ENCODE measurements around the gene MOB1B. TPM values are rescaled to one million over a fixed set of nuclear protein-coding genes. Genes with fewer than 3 reads are reported as not detected.
A peak's percentile ranks its signal among the peaks of the same experiment; 100 is the strongest.
"Not testable (repeated sequence)": the region's sequence is repeated elsewhere in the genome, so short reads cannot be mapped to it uniquely, and the experiment has no call there.

The MOB1B gene
- total RNA-seq, 1 donor from 2014 or later, result 26.0 TPM

DNA sequence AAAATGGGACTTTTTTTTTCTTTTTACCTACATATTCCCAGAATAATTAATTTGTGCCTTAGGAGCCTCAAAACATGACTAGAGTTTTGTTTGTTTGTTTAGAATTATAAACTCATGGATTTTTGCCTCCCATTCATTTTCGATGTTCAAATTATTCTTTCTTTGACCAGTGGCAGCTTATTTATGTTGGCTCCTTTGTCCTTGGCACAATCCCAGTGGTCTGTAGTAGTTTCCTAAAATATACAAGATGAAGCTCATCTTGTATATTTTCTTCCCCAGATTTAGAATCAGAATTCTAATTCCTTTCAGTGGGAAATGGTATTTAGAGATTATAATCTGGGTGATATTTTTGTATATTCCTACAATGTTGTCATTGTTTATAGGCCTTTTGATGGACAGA, 118.4 kb downstream of the MOB1B start:
- Mint-ChIP-seq H3K4me3 (ENCODE audit: unreplicated experiment) (no peak overlapping the region), H3K36me3 (ENCODE audit: unreplicated experiment) (peaks cover 15% of the 10 kb centered on the region), H3K4me1 (ENCODE audit: unreplicated experiment) (peaks cover 15% of the 10 kb centered on the region), H3K9me3 (ENCODE audit: unreplicated experiment) (no peaks in the 10 kb centered on the region), H3K27me3 (ENCODE audit: unreplicated experiment) (no peaks in the 10 kb centered on the region), H3K27ac (ENCODE audit: unreplicated experiment) (peak overlapping the region; percentile 59)
- TF ChIP-seq, protein P1, sequence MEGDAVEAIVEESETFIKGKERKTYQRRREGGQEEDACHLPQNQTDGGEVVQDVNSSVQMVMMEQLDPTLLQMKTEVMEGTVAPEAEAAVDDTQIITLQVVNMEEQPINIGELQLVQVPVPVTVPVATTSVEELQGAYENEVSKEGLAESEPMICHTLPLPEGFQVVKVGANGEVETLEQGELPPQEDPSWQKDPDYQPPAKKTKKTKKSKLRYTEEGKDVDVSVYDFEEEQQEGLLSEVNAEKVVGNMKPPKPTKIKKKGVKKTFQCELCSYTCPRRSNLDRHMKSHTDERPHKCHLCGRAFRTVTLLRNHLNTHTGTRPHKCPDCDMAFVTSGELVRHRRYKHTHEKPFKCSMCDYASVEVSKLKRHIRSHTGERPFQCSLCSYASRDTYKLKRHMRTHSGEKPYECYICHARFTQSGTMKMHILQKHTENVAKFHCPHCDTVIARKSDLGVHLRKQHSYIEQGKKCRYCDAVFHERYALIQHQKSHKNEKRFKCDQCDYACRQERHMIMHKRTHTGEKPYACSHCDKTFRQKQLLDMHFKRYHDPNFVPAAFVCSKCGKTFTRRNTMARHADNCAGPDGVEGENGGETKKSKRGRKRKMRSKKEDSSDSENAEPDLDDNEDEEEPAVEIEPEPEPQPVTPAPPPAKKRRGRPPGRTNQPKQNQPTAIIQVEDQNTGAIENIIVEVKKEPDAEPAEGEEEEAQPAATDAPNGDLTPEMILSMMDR (IDR thresholded peaks at IDR 0.05), result no peak
- no peak for DNase-seq (ENCODE audit: extremely low spot score, unreplicated experiment)

DNA sequence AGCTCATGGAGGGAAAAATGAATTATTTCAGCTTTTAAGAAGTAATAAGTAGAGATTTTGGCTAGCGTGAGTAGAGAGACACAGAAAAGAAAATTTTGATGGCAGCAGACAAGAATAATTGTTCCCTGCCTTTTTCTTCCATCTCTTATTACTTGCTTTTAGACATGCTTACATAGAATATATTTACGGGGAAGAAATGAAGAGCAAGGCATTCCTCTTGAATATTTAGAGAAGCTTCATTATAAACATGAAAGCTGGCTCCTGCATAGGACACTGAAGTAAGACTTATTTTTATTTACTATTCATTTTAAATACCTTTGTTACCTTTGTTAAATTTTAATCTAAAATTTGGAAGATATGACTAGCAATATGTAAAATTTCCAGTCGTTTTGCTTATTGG, 123.5 kb downstream of the MOB1B start:
- TF ChIP-seq, protein P1 (IDR thresholded peaks at IDR 0.05), result no peak
- Mint-ChIP-seq H3K9me3 (ENCODE audit: unreplicated experiment) (no peaks in the 10 kb centered on the region), H3K27ac (ENCODE audit: unreplicated experiment) (peak overlapping the region; percentile 85), H3K36me3 (ENCODE audit: unreplicated experiment) (peaks cover 23% of the 10 kb centered on the region), H3K4me3 (ENCODE audit: unreplicated experiment) (no peak overlapping the region), H3K27me3 (ENCODE audit: unreplicated experiment) (no peaks in the 10 kb centered on the region), H3K4me1 (ENCODE audit: unreplicated experiment) (peaks cover 22% of the 10 kb centered on the region)
- DNase-seq (ENCODE audit: extremely low spot score, unreplicated experiment), result no peak

DNA sequence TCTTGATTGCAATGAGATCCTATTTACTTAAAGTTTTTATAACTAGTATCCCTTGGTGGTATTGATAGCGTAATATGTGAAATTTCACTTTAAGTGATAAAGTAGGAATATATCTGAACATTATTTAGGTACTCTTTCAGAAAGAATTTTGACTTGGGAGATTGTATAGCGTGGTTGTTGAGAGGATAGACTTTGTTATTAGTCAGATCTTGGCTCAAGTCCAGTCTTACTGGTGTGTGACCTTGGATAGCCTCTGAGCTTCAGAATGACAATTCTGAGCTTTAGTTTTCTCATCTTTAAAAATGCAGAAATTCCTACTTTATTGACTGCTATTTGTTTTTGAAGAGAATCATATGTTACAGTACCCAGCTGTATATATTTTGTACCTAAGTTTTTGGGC, 123.9 kb downstream of the MOB1B start:
- DNase-seq (ENCODE audit: extremely low spot score, unreplicated experiment), result no peak
- TF ChIP-seq, protein P1 (IDR thresholded peaks at IDR 0.05), result no peak

DNA sequence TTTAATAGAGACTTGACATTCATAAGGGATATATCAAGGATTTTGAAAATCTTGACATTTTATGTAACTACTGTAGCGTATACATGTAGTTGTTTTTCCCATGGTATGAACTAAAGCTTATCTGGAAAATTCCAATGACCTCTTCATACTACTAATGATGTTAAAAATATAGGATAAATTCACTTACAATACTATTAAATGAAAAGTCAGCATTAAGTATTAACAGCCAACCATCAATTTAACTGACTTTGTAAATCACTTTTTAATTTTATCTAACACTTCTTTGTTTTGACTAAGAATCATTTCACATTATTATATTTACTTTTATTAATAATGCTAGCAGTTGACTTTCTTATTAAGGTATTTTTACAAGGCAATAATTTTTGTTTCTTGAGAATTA, 125.4 kb downstream of the MOB1B start:
- no peak for DNase-seq (ENCODE audit: extremely low spot score, unreplicated experiment)
- peaks cover 36% of the 10 kb centered on the region for H3K36me3 Mint-ChIP-seq (ENCODE audit: unreplicated experiment)
- peaks cover 19% of the 10 kb centered on the region for H3K4me1 Mint-ChIP-seq (ENCODE audit: unreplicated experiment)
- no peaks in the 10 kb centered on the region for H3K9me3 Mint-ChIP-seq (ENCODE audit: unreplicated experiment)
- H3K27me3 Mint-ChIP-seq (ENCODE audit: unreplicated experiment), result no peaks in the 10 kb centered on the region
- H3K4me3 Mint-ChIP-seq (ENCODE audit: unreplicated experiment), result no peak overlapping the region
- no peak overlapping the region for H3K27ac Mint-ChIP-seq (ENCODE audit: unreplicated experiment)
- TF ChIP-seq, protein P1 (IDR thresholded peaks at IDR 0.05), result no peak

More for the DNA sequence above, 123.9 kb downstream of the MOB1B start:
- Mint-ChIP-seq H3K4me1 (ENCODE audit: unreplicated experiment) (peaks cover 21% of the 10 kb centered on the region), H3K4me3 (ENCODE audit: unreplicated experiment) (no peak overlapping the region), H3K9me3 (ENCODE audit: unreplicated experiment) (no peaks in the 10 kb centered on the region), H3K27ac (ENCODE audit: unreplicated experiment) (peak overlapping the region; percentile 85), H3K36me3 (ENCODE audit: unreplicated experiment) (peaks cover 25% of the 10 kb centered on the region), H3K27me3 (ENCODE audit: unreplicated experiment) (no peaks in the 10 kb centered on the region)

DNA sequence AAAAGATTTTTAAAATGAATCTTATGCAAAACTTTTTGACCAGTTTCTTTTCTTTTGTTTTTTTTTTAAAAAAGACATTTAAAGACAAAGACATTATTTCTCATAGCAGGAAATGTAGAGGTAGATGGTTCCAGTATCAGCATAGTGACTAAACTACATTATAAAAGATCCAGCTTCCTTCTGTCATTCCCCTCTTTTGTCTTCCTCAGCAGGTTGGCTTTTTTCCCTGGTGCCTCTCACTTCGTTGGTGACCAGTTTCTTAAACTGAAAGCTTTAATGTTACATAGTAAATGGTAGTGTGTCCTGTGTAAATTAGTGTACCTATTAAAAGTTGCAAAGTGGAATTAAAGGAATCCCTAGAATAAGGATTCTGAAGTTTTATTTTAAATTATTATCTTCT, 127.3 kb downstream of the MOB1B start:
- Mint-ChIP-seq H3K27ac (ENCODE audit: unreplicated experiment) (no peak overlapping the region), H3K36me3 (ENCODE audit: unreplicated experiment) (peaks cover 34% of the 10 kb centered on the region), H3K9me3 (ENCODE audit: unreplicated experiment) (no peaks in the 10 kb centered on the region), H3K4me1 (ENCODE audit: unreplicated experiment) (peaks cover 19% of the 10 kb centered on the region), H3K4me3 (ENCODE audit: unreplicated experiment) (no peak overlapping the region), H3K27me3 (ENCODE audit: unreplicated experiment) (no peaks in the 10 kb centered on the region)
- TF ChIP-seq, protein P1 (IDR thresholded peaks at IDR 0.05), result no peak
- no peak for DNase-seq (ENCODE audit: extremely low spot score, unreplicated experiment)

DNA sequence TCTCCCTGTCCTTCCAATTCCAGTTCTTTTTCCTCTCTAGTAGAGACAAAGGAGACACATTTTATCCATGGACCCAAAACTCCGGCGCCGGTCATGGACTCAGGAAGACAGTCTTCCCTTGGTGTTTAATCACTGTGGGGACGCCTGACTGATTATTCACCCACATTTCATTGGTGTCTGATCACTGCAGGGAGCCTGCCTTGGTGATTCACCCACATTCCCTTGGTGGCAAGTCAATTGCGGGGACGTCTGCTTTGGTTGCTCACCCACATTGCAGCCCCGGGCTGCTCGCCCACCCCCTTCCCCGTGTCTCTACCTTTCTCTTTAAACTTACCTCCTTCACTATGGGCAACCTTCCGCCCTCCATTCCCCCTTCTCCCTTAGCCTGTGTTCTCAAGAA, 129.9 kb downstream of the MOB1B start:
- H3K9me3 Mint-ChIP-seq (ENCODE audit: unreplicated experiment); H3K27ac Mint-ChIP-seq (ENCODE audit: unreplicated experiment); H3K27me3 Mint-ChIP-seq (ENCODE audit: unreplicated experiment); H3K4me1 Mint-ChIP-seq (ENCODE audit: unreplicated experiment); DNase-seq (ENCODE audit: extremely low spot score, unreplicated experiment); H3K4me3 Mint-ChIP-seq (ENCODE audit: unreplicated experiment): not testable (repeated sequence)
- H3K36me3 Mint-ChIP-seq (ENCODE audit: unreplicated experiment), result peaks cover 30% of the 10 kb centered on the region

Data from osteocyte (in vitro differentiated cells).